Amniotic epithelial cell (primary cell): ENCODE measurements around the gene MYMK.

Experiments
- DNase-seq: peaks from one replicate; pipeline ENCODE4 v3.0.0-alpha.2; 2010; ENCODE audit warnings: low read depth

The MYMK gene

GRCh38 chr9:133505186-133505830 lies 19.5 kb downstream of the MYMK start:
- DNase-seq, result peak; percentile 71

GRCh38 chr9:133502112-133502511 lies 22.6 kb downstream of the MYMK start:
- DNase-seq, result no peak

DNA sequence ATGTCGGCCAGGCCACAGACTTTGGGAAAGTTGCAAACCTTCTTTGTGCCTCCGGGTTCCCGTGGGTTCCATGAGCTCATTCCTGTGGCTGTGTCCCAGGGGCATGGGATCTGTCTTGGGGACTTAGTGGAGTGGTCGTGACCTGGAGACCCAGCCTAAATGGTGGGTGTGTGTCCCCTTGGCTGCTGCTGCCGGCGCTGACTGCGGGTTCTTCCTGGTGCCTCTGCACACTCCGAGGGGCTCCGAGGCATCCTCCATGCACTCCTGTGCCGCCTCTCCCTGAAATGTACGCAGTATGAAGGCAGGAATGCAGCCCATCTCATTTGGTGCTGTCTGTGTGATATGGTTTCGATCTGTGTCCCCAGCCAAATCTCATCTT lies 24.9 kb downstream of the MYMK start:
- no peak for DNase-seq

DNA sequence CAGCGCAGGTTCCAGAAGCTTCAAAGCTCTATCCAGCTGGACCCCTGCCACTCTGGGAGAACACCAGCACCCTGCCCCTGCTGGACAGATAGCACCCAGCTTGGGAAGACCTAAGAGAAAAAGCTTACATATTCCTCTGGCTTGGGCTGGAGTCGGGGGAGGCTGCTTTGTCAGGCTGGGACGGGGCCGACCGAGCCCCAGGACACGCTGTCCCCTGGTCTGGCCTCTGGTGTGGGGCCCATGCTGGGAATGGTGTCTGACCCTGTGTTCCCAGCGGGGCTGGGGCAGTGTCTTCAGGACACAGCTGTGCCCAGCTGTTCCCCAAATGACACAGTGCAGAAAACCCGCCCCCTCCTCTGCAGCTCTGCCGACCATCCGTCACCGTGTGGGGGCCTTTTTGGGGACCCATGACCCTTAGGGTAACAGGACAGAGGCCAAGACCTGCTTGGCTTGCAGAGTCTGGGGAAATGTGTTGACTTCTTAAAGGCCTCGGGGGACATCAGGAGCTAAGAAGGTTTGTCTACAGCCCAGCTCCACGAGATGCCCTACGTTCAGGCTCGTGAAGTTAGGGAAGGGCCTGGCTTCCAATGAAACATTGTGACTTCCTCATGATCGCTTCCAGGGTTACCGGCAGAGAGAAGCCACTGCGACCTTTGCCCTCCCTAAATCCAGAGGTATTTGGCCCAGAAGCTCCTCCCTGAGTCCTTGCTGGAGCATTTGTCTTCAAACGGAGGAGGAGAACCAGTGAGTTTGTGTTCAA lies 25.4 kb downstream of the MYMK start:
- DNase-seq, result no peak

GRCh38 chr9:133496861-133497842 lies 27.6 kb downstream of the MYMK start:
- no peak for DNase-seq

GRCh38 chr9:133495327-133496293 lies 29.1 kb downstream of the MYMK start:
- DNase-seq, result no peak

GRCh38 chr9:133494636-133495326 lies 30.0 kb downstream of the MYMK start:
- DNase-seq, result no peak

- DNase-seq, result no peak
These were observed 30.8 kb downstream of the MYMK start for GRCh38 chr9:133493845-133494540.

GRCh38 chr9:133493428-133493827 lies 31.3 kb downstream of the MYMK start:
- DNase-seq, result no peak

DNA sequence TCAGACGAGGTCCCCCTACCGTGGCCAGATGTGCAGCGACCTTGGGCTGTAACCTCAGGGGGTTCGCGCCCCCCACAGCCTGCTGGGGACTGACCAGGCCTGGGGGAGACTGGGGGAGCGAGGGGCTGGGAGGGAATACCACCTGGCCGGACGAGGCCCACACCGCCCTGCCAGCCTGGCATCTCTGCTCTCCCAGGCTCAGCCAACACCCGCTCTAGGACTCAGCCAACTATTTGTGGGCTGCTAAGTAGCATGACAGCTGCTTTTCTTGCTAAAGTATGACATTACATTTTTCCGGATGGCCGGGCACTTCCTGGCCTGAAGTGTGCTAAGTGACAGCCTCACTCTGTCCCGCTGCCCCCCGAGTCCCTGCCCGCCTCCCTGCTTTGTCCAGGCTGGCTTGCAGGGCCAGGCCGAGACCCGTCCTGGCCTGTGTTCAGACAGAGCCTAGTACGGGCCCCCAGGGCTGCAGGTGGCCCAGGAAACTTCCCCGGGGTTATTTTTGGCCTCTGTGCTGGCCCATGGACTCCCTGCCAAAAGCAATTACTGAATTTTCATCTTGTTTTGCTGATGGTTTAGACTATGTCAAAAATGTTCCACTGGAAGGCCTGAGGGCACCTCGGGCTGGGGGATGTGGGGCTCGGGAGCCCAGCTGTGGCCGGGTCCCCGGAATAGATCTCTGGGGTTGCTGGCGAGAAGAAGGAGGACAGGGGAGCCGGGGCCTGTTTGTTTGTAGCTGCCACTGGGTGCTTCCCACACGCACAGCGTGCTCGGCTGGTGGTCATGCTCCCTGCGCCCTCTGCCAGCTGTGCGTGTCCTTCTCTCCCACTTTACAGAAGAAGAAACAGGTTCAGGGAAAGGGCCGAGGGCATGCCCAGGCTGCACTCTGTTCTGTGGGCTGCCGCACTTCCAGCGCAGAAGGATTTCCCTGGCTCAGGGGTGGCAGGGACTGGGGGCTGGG lies 32.4 kb downstream of the MYMK start:
- no peak for DNase-seq

GRCh38 chr9:133491656-133491925 lies 33.2 kb downstream of the MYMK start:
- DNase-seq, result no peak

- DNase-seq, result peak; percentile 59
These were observed 33.7 kb downstream of the MYMK start for GRCh38 chr9:133490865-133491655.

DNA sequence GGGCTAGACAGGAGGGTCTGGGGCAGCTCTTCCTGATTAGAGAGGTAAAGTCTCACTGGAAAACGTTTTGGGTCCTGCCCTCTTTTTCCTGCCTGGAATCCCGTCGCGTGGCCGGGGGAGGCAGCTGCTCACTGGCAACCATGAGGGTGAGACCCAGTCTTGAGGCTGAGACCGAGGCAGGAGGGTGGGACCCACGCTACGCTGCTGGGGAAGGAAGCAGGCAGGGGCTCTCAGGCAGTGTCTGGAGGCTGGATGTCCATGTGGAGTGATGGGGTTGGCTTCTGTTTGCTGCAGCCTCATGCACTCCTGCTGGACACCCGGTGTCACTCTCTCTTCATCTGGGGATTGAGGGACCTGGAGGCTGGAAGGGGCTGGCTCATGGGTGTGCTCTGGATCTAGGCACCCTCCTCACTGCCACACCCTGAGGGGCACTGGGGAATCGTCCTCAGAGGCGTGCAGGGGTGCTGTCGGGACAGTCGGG lies 34.5 kb downstream of the MYMK start:
- no peak for DNase-seq

DNA sequence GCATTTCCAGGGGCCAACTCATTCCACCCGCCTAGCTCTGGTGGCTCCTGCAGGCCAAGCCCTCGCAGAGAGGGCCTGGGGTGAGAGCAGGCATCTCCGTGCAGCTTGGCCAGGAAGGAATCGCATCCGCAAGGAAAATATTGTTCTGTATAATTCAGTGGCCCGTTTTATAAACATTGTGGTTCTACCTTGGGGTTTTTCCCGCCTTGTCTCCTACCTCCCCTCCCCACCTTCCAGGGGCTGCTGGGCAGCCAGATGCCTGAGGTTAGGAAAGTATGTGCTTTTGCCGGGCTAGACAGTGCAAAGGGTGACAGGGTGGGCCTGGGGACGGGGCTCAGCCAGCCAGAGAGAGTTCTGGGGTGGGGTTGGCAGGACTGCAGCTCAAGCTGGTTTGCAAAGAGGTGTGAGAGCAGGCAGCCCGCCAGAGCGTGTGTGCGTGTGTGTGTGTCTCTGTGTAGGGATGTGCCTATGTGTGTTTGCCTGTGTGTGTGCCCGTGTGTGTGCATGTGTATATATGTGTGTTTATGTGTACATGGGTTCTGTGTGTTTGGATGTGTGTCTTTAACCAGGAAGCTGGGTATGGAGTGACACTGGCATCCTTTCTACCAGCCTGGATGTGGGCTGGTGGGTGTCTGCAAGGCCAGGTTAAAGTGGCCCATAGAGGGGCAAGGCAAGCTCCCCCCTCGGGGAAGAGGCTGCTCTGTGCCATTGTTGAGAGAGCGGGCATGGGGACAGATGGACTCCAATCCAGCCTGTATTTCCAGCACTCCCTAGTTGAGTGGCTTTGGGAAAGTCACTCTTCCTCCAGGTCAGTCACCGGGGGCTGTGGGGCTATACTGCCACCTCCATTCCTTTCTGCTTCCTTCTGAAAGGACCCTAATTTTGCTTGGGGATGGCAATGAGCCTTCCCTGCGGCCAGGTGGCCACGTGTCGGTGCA lies 35.2 kb downstream of the MYMK start:
- no peak for DNase-seq

GRCh38 chr9:133488686-133489252 lies 36.0 kb downstream of the MYMK start:
- no peak for DNase-seq

GRCh38 chr9:133487331-133487725 lies 37.4 kb downstream of the MYMK start:
- DNase-seq, result no peak
